HG03439 (cell line): ENCODE data around the gene MXD4.
"Not testable (repeated sequence)": the region's sequence is repeated elsewhere in the genome, so short reads cannot be mapped to it uniquely, and the experiment has no call there.

Experiments
- ATAC-seq: cut with Tn5 transposase; IDR thresholded peaks from one replicate; pipeline ENCODE4 v1.9.1; 2021; ENCODE audit warnings: mild to moderate bottlenecking, moderate library complexity; ENCODE audit not compliant: unreplicated experiment

The MXD4 gene

DNA sequence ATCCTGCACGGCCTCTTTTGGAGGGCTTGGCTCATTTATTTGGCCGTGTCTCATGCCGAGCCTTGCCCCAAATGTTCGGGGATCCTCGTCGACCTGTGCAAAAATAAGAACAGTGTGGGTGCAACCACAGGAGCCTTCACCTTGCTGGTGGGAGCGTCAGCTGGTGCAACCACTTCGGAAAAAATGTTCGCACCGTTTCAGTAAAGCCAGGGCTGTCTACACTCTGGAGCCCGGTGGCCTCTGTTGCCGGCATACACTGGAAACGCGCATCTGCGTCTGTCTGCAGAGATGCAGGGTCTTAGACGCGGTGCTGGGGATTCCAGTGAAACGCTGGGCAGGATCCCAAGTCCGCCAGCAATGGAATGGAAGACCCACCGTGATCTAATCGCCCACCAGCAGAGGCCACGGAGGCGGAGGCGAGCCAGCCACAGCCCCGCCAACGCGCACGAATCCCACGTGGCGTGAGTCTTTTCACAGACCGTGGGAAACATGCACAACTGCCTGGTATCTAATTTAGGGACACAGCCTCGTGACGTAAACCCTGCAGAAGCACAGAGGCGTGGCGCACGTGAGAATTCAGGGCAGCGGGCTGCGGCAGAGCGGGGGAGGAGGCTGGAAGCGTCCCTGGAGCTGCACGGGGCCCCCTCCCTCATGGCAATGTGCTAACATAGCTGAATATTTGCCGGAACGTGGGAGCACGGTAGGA is 13.8 kb upstream of the MXD4 start:
- no peak for ATAC-seq

DNA sequence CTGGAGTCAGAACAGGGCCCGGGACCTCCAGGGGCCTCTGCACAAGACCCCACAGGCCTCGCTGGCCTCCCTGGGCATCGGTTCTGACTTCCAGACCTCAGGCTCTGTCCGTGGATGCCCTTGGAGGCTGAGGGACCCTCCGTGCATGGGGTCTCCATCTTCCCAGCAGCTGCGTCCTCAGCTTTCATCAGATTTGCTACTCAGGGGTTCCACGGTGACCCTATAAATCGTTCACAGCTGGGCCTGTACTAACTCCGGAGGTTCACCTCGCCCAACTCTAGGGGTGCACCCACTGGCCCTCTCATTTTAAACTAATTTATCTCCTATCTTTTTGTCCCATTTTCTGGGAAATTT is 13.1 kb upstream of the MXD4 start:
- ATAC-seq, result not testable (repeated sequence)

DNA sequence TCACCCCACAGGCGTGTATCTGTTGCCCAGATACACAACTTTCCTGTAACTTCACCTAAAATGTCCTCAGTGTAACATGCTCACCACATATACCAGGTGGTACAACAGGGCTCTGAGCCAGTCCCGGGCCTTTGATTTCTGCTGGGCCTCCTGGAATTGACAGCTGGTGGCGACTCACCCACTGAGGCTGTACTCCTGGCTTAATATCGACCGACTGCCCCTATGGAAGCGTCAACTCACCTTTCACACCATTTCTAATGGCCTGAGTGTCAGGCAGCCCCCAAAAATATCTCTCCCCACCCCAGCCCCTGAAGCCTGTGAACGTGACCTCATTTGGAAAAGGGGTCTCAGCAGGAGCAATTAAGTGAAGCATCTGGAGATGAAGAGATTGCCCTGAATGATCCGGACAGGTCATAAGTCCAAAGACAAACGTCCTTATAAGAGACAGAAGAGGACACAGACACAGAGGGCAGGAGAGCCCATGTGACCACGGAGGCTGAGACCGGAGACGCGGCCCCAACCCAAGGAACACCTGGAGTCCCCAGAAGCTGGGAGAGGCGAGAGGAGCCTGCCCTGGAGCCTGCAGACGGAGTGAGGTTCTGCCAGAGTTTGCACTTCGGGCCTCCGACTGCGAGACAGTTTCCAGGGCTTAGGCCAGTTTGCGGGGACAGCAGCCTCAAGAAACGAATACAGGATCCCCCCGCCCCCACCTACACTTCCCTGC is 12.6 kb upstream of the MXD4 start:
- ATAC-seq, result no peak

DNA sequence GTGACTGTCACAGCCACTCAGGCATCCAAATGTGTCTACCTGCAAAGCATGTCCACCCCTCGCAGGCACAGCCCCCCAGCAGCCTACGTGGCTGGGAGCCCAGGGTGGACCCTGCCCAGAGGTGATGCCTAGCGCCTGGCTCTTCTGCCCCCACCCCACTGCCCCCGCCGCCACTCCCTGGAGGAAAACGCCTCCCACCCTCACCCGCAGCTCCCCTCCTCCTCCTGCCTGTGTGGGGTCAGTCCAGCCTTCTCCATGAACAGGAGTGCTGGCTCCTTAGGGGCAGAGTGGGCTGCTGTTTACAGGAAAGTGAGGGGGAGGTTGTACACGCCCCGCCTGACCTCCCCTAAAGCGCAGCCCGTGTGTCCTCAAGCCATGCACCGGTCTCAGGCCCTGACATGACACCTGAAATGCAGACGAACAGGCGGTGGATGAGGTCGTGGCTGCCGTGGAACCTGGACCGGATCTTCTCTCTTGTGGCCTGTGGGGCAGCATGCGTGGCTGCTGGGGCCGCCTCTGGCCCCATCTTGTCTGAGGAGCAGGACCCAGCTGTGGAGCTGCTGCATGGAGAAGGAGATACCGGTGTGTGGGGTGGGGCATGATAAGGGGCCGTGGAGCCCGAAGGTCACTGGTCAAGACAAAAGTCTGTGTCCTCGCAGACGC is 11.9 kb upstream of the MXD4 start:
- no peak for ATAC-seq

DNA sequence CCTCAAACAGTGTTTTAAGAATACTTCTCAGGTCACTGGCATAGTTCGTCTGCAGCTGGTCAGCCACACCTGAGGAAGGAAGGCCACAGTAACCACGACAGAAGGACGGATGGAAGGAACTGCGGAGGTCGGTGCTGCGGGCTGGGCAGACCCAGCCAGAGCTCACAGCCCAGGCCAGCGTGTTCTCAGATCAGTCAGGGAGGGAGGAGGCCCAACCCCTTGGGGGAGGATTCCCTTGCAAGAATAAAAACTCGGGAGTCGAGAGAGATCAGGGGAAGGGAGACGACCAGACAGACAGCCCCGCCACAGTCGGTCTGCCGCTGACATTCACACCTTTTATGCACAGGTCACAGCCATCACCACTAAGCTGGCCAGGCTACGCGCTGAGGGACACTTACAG is 11.3 kb upstream of the MXD4 start:
- no peak for ATAC-seq

DNA sequence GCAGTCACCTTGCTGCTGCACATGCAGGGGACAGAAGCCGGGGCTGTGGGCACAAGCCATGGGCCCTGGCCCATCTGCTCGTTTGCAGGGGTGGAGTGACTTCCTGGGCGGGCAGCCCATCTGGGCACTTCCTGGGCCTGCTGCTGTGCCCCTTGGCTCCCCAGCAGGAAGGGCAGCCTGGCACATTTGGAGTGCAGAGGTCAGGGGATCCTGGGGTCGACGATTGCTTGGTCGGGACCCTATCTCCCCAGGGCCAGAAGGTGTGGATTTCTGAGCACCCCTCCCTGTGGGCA is 10.9 kb upstream of the MXD4 start:
- ATAC-seq, result no peak

DNA sequence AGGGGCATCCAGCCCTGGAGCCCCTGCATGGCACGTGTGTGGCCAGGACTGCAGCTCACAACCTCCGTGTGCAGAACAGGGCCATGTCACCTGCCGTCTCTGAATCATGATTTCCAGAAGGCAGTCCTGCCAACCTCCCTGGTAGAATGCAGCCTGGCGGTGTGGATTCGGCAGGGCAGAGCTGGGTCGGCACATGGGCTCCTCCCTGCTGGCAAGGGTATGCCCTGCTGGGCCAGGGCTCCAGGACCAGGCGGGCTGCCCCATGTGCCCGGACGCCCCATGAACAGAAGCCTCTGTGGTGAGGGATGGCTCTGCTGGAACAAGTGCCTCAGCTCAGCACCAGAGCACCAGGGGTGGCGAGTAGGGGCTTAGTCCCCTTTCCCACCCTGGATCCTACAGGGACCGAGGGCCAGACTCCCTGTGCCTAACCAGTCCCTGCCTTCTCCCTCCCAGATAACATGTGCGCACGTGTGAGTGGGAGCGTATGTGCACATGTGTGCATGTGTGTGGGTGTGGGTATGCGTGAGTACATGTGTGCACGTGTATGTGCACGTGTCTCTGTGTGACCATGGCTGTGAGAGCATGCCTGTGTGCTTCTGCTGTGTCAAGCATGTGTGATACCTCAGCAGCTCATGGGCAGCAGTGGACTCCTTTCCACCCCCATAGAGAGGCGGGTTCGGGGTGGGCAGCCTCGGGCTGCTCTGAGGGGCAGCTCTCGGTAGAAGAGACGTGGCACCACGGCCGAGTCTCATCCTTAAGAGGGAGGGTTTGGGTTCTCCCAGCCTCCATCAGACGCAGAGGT is 10.3 kb upstream of the MXD4 start:
- ATAC-seq, result no peak

DNA sequence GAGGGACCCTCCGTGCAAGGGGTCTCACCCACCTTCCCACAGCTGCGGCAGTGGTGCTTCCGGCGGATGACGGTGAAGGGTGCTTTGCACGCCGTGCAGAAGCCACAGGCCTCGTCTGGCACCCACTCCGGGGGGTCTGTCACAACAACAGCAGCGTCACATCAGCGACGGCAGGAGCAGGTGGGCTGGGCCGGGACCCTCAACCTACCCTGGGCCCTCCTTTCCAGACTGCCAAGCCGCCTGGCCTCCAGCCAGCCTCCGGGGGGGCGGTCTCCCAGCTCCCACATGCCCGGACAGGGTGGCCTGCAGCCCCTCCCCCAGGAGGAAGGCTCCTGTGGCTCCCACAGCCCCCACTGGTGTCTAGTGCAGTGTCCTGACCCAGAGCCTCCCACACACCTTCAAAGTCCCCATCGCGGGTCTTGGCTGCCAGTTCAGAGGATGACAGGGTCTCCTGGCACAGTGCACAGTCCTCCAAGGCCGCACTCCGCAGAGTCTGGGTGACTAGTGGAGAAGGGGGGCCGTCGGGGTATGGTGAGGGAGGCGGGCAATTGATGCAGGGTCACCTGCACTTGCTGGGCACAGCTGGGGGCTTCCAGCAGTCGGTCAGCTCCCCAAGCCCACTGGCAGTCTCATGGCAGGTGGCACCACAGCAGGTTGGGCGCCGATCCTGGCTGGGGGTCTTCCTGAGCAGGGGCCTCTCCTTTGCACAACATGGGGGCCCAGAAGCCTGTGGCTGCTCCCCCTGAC is 9.5 kb upstream of the MXD4 start:
- ATAC-seq, result no peak

DNA sequence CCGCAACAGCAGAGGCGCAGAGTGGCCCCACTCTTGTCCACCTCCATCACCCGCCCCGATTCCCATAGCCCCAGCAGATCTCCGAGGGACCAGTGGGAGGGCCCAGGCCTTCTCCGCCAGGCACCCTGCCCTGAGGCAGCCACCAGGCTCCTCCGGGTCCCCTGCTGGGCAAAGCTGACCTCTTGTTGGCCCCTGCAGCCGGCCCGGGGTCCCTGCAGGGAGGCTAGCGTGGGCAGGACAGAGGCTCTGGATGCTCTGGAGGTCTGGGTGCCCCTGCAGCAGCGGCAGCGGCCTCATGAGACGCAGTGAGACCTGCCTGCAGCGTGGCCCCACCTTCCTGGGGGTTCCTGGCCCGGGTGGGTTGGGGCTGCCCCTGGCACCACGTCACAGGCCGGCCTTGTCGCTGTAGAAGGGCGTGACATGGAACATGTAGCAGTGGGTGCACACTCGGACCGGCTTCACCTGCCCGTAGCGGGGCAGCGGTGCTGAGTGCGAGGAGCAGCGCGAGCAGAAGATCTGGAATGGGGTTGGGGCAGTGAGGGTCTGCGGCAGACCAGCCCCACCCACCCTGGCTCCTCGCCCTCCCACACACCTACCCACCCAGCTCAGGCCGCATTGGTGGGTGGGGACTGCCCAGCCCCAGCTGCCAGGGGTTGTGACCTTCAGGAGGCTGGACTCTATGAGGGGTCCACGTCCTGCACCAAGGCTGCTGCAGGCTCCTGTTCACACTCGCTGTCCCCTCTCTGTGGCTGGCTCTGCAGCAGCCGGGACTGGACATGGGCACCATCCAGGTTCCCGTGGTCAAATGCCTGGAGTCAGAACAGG is 8.6 kb upstream of the MXD4 start:
- ATAC-seq, result no peak

DNA sequence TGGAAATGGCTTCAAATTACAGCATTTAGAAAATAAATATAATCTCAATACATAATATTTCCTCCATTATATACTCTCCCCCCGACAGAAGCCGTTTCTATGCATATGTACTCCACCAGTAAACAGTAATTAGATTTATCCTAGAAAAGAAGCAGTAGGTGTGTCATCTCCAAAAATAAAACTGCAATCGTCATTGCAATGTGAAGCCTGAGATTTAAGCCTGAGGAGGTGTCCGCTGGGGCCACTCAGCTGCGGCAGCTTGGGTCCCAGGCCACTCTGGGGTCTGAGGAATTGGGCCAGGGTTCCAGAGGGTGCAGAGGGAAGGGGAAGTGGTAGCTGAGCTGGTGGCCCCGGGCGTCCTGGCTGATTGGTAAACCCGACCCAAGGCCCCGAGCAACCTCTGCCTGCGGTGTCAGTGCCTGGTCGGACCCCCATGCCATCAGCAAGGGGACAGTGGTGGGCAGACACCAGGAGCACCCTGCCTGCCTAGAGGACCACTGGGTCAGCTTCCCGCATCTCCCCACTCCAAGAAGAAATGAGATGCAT is 7.8 kb upstream of the MXD4 start:
- no peak for ATAC-seq

DNA sequence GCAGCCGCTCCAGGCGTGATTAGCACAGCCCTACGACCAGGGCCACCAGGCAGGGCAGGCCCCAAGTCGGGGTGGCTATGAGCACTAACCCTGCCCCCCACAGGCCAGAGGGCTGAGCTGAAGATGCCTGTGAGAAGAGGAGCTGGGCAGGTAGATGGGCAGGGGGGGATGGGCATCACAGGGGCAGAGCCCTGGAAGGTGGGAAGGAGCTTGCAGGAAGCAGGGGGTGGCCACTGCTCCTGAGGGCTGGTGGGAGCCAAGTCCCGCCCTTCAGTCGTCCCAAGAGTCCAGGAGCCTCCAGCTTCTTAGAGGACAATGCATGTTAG is 7.3 kb upstream of the MXD4 start:
- no peak for ATAC-seq

DNA sequence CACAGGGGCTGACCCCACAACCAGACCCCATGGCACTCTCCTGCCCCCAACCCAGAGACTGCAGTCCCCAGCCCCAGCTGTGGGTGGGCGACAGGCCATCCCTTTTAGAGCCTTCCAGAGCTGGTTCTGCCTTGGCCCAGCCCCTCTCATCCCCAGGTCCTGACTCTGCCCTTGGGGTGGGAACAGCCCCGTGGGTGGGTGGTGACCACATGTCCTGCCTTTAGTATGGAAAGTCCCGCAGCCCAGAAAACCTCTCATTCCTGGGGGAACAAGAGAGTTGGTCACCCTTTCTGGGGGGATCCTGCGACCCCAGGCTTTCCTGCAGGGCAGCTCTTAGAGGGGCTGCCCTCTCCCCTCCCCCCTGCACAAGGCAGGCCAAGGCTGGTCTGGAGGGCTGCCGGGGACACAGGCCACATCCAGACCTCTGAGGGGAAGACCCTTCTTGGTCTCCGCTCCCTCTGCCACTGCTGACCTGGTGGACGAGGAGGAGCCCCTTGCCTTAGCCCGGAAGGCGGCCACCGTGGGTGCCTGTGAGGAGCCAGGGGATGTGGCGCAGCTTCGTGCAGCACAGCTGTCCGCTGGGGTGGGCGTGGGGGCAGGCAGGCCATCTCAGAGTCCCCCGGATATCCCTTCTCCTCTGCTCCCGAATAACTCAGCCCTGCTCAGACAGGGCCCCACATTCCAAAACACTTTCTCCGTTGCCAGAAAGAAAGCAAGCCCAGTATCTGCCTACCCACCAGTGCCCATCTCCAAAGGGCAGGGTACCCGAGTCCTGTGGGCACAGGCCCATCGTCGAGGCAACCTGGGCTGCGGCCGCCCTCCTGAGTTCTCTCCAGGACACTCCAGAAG is 6.7 kb upstream of the MXD4 start:
- ATAC-seq, result no peak

DNA sequence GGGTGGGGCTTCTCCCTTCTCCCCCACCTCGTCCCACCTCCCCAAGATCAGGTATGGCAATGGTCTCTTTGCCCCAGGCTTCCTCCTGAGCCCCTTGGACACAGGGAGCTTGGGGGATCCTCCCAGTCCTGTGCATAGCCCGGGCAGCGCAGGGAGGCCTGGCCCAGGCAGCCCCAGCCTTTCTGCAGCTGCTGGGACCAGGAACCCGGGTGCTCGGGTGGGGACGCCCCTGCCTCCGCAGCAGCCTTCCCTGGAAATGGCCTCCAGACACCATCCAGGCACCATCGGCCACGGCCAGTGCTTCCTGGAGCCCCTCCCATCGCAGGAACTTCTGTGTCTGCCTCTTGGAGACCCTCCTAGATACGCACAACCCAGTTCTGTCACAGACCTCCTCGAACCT is 5.9 kb upstream of the MXD4 start:
- no peak for ATAC-seq

DNA sequence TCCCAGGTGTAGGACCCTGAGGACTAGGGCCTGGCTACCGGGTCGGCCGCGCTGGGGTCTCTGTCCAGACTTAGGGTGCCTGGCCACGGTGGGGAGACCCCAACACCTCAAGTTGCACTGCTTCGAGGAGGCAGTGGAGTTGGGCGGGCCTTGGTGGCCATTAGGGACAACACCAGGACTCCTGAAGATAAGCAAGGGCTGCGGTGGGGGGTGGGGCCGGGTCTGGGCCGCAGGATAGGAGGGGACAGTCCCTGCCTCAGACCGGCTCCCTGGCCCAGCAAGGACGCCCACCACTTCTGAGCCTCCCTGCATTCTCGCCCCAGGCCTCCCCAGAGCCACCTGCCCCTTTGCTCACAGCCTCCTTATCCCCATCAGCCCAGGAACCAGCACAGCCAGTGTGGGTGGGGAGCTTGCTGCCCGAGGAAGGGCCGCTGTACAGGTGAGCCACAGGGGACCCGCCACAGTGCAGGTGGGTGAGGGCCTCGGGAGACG is 5.5 kb upstream of the MXD4 start:
- ATAC-seq, result no peak

DNA sequence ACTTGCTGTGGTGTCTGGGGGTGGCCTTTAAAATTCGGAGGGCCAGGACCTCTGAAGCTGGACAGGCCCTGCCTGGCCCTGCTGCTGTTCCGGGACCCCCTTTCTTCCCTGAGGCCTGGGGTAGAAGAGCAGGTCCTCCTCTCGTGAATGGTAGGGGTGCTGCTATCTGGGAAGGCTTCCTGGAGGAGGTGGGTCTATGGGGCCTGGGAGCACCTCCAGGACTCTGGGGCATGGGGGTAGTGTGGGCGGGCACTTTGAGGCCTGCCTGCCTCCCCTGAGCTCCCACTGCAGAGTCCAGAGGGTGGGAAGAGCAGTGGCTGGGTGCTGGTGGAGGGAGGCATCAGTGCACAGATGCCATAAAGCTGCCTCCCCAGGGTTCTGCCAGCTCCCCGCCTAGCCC is 4.9 kb upstream of the MXD4 start:
- ATAC-seq, result no peak

DNA sequence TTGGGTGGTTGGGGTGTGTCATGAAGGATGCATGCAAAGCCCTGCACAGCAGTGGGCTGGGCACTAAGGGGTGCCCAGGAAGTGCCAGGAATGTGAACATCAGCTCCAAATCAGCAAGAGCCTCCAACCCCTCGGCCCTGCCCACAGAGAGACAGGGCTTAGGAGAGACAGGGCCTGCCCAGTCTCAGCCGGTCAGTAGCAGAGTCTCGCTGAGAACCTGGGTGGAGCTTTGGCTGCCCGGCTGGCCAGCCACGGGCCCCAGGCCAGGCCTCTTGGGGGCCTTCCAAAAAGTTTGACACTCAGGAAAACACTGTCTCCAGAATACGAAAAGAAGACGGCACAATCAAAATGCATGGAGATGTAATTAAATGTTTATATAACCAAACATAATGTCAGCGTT is 4.3 kb upstream of the MXD4 start:
- ATAC-seq, result no peak

DNA sequence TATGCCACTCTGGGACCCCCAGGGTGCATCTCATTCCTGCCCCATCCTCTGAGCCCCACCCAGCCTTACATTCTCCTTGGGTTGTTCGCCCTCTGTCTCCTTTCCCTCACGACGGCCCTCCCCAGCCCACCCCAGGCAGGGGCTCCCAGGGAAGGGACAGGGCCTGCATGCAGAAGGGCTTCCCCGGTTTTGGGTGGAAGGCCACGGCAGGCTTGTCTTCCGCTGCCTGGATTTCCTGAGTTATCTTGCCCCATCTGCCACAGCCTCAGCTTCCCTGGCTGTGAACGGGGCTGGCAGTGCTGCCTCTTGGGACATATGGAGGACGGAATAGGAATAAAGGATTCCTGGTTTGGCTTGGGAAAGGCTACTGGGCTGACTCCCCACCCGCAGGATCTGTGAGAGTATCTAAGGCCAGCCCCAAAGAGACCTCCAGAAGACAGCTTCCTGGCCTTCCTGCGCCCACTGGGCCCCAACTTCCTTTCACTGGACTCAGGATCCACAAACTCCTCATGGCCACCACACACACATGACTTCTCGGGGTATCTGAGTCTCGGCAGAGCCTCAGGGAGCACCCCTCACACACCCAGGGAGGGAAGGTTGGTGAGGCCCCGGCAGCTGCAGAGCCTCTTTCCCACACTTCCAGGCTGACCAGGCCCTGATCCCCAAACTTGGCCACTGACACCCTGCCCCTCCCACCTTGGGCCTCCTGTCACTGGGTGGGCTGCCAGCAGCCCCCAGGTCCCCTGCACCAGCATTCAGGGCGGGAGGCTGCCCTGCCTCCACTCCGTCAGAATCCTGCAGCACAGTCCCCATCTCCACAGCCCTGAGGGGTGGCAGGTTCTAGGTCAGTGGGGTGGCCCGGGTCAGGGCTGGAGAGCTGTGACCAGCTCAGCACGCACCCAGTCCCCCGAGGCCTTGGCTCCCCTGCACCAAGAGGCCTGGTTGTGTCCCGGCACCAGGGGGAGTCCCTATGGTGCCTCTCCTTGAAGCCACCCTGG is 3.5 kb upstream of the MXD4 start:
- ATAC-seq, result no peak
